H1 (cell line): Measurements from ENCODE around the gene MYH6. TPM values are rescaled to one million over a fixed set of nuclear protein-coding genes. Genes with fewer than 3 reads are reported as not detected.

Experiments used
- CTCF ChIA-PET: fragments of 300-600 bp; sonication (Branson Sonifier 250); formaldehyde crosslinking; loops from one replicate; lab custom pipeline; 2021; ENCODE audit not compliant: partially characterized antibody; lab: Charles Lee
- POLR2A ChIA-PET: fragments of 300-600 bp; sonication (Branson Sonifier 250); formaldehyde crosslinking; loops from one replicate; lab custom pipeline; 2021; ENCODE audit warnings: inconsistent platforms; ENCODE audit not compliant: partially characterized antibody; lab: Charles Lee
- DNase-seq, 2 experiments: peaks; one replicate each; pipeline versions ENCODE4 v3.0.0 to v3.0.0-alpha.2; 2010 to 2022; ENCODE audit warnings: low spot score in 2 of 2, low read depth in 1 of 2, mixed read lengths in 1 of 2
- FAIRE-seq: peaks from 2 replicates; lab custom pipeline; 2011; peaks lifted over from hg19 to GRCh38; lab: Jason Lieb, UNC
- H2AFZ ChIP-seq: 2 replicates; pipeline ENCODE4 v1.8.1; 2012; ENCODE audit warnings: low read length, inconsistent platforms
- H2AK5ac ChIP-seq: 2 replicates; pipeline ENCODE4 v1.6.1; 2013; ENCODE audit warnings: low read depth, low read length
- H2BK120ac ChIP-seq: replicated peaks from 2 replicates; pipeline ENCODE3; 2013; ENCODE audit warnings: low read depth, low read length, inconsistent platforms
- H2BK12ac ChIP-seq: 2 replicates; pipeline ENCODE4 v1.6.1; 2013; ENCODE audit warnings: low read depth, low read length
- H2BK15ac ChIP-seq: 2 replicates; pipeline ENCODE4 v1.6.1; 2013; ENCODE audit warnings: low read length
- H2BK20ac ChIP-seq: 2 replicates; pipeline ENCODE4 v1.6.1; 2013; ENCODE audit warnings: low read length
- H2BK5ac ChIP-seq: 2 replicates; pipeline ENCODE4 v1.6.1; 2013; ENCODE audit warnings: low read depth, low read length
- H3K14ac ChIP-seq: 2 replicates; pipeline ENCODE4 v1.6.1; 2013; ENCODE audit warnings: inconsistent platforms; ENCODE audit not compliant: insufficient read length
- H3K18ac ChIP-seq: 2 replicates; pipeline ENCODE4 v1.6.1; 2013; ENCODE audit warnings: low read length; ENCODE audit errors: extremely low read depth
- H3K23ac ChIP-seq: 2 replicates; pipeline ENCODE4 v1.6.1; 2013; ENCODE audit warnings: inconsistent platforms; ENCODE audit not compliant: insufficient read length
- H3K23me2 ChIP-seq: 2 replicates; pipeline ENCODE4 v1.6.1; 2013; ENCODE audit warnings: low read depth, low read length
- H3K27ac ChIP-seq: 2 replicates; pipeline ENCODE4 v1.6.1; 2011; ENCODE audit warnings: low read depth, low read length, inconsistent platforms
- H3K27me3 ChIP-seq, 4 experiments: replicated peaks in 1 of 4; 1 replicate in 1 of 4; 2 replicates in 3 of 4; pipeline versions ENCODE4 v1.6.1 to v1.8.1; 2011 to 2013; ENCODE audit warnings: low read length in 3 of 4, mild to moderate bottlenecking in 3 of 4, inconsistent platforms in 2 of 4, mixed read lengths in 2 of 4, moderate library complexity in 1 of 4; ENCODE audit not compliant: control insufficient read depth in 3 of 4, insufficient read depth in 3 of 4; ENCODE audit errors: extremely low read depth in 1 of 4
- H3K36me3 ChIP-seq, 4 experiments: 2 replicates each; pipeline versions ENCODE4 v1.6.1 to v1.8.1; 2011 to 2013; ENCODE audit warnings: mild to moderate bottlenecking in 4 of 4, low read length in 3 of 4, moderate library complexity in 2 of 4, control low read depth in 1 of 4, inconsistent platforms in 1 of 4; ENCODE audit not compliant: insufficient read depth in 4 of 4, control insufficient read depth in 2 of 4
- H3K4ac ChIP-seq: replicated peaks from 2 replicates; pipeline ENCODE3; 2013; ENCODE audit warnings: low read length, low read depth, mixed read lengths, inconsistent platforms; ENCODE audit not compliant: insufficient read length
- H3K4me1 ChIP-seq, 4 experiments: replicated peaks in 1 of 4; 1 replicate in 1 of 4; 2 replicates in 3 of 4; pipeline versions ENCODE4 v1.6.1 to v1.8.1; 2011 to 2013; ENCODE audit warnings: low read length in 3 of 4, inconsistent platforms in 2 of 4, mixed read lengths in 1 of 4; ENCODE audit not compliant: insufficient read depth in 4 of 4, control insufficient read depth in 3 of 4
- H3K4me2 ChIP-seq, 2 experiments: 2 replicates each; pipeline versions ENCODE4 v1.6.1 to v1.8.1; 2011 to 2013; ENCODE audit warnings: low read depth in 2 of 2, low read length in 2 of 2, control low read depth in 1 of 2, inconsistent platforms in 1 of 2, mild to moderate bottlenecking in 1 of 2; ENCODE audit not compliant: insufficient read depth in 1 of 2
- H3K4me3 ChIP-seq, 4 experiments: fragments of 200-600, 300-600 bp in 1 of 4; sonication (generic), shearing (Covaris generic), sonication (Bioruptor Twin) in 1 of 4; 2 replicates each; pipeline versions ENCODE4 v1.5.1 to v1.8.1; 2011 to 2016; ENCODE audit warnings: low read length in 4 of 4, low read depth in 3 of 4, control low read depth in 2 of 4, inconsistent platforms in 2 of 4, mild to moderate bottlenecking in 2 of 4, mixed read lengths in 1 of 4, moderate library complexity in 1 of 4; ENCODE audit not compliant: insufficient read depth in 2 of 4; ENCODE audit errors: extremely low read depth in 1 of 4
- H3K56ac ChIP-seq: replicated peaks from 2 replicates; pipeline ENCODE3; 2013; ENCODE audit warnings: low read depth, mild to moderate bottlenecking, mixed read lengths, low read length, inconsistent platforms; ENCODE audit not compliant: insufficient read length
- H3K79me1 ChIP-seq: 2 replicates; pipeline ENCODE4 v1.6.1; 2013; ENCODE audit warnings: low read depth, low read length, control low read depth
- H3K79me2 ChIP-seq, 2 experiments: 2 replicates each; pipeline versions ENCODE4 v1.6.1 to v1.8.1; 2012 to 2013; ENCODE audit warnings: low read length in 2 of 2, mild to moderate bottlenecking in 2 of 2, inconsistent platforms in 1 of 2; ENCODE audit not compliant: insufficient read depth in 2 of 2, control insufficient read depth in 1 of 2
- H3K9ac ChIP-seq, 4 experiments: replicated peaks in 1 of 4; 1 replicate in 1 of 4; 2 replicates in 3 of 4; pipeline versions ENCODE4 v1.6.1 to v1.8.1; 2011 to 2013; ENCODE audit warnings: low read depth in 3 of 4, low read length in 3 of 4, control low read depth in 2 of 4, mild to moderate bottlenecking in 2 of 4, moderate library complexity in 2 of 4, inconsistent platforms in 1 of 4; ENCODE audit errors: extremely low read depth in 1 of 4
- H3K9me3 ChIP-seq, 2 experiments: 2 replicates each; pipeline versions ENCODE4 v1.6.1 to v1.8.1; 2012 to 2013; ENCODE audit warnings: mild to moderate bottlenecking in 2 of 2, moderate library complexity in 2 of 2, control low read depth in 1 of 2, inconsistent platforms in 1 of 2, low read depth in 1 of 2, low read length in 1 of 2, mixed read lengths in 1 of 2; ENCODE audit not compliant: insufficient read depth in 2 of 2
- H4K20me1 ChIP-seq, 2 experiments: replicated peaks in 1 of 2; 2 replicates each; pipeline versions ENCODE3 to v1.8.1; 2011 to 2013; ENCODE audit warnings: inconsistent platforms in 2 of 2, low read length in 2 of 2, mild to moderate bottlenecking in 1 of 2; ENCODE audit not compliant: insufficient read depth in 2 of 2, control insufficient read depth in 1 of 2
- H4K5ac ChIP-seq: 2 replicates; pipeline ENCODE4 v1.6.1; 2013; ENCODE audit warnings: low read length, low read depth, mixed read lengths, inconsistent platforms; ENCODE audit not compliant: insufficient read length
- H4K8ac ChIP-seq: 2 replicates; pipeline ENCODE4 v1.8.0; 2013; ENCODE audit warnings: mild to moderate bottlenecking, moderate library complexity, low read length, inconsistent platforms; ENCODE audit not compliant: insufficient read depth; ENCODE audit errors: extremely low read depth
- H4K91ac ChIP-seq: replicated peaks from 2 replicates; pipeline ENCODE3; 2013; ENCODE audit warnings: low read length, mixed read lengths, inconsistent platforms; ENCODE audit not compliant: insufficient read length
- ASH2L ChIP-seq: fragments of 200-600, 300-600 bp; sonication (generic); IDR thresholded peaks from one replicate; pipeline ENCODE4 v1.7.1; 2017; ENCODE audit warnings: low read length
- WGBS, 2 experiments: shearing (Covaris generic) in 1 of 2; methylation state at CpG; one replicate each; pipeline versions ENCODE4 v1.1.6 to v1.1.7; 2013 to 2015; ENCODE audit warnings: low lambda C conversion rate in 2 of 2, mixed read lengths in 2 of 2, inconsistent platforms in 1 of 2, low coverage in 1 of 2, missing lambda C conversion rate in 1 of 2; ENCODE audit not compliant: insufficient replicate concordance in 2 of 2, insufficient coverage in 1 of 2, insufficient read length in 1 of 2; ENCODE audit errors: extremely low coverage in 1 of 2, missing lambda C conversion rate in 1 of 2; 5-methylcytosine and 5-hydroxymethylcytosine counted together
- polyA plus RNA-seq, 7 experiments: library from polyadenylated mRNA; depleted of rRNA in 3 of 7; stranded (reverse) in 5 of 7; unstranded in 2 of 7; fragments of >200 nt in 5 of 7; fragments of 200-250 nt in 2 of 7; gene quantifications; 1 replicate in 5 of 7; 2 replicates in 1 of 7; 4 replicates in 1 of 7; pipeline versions ENCODE4 v1.2.1 to v1.2.3, GENCODE V29; 2011 to 2013; ENCODE audit warnings: missing spikeins in 2 of 7, mixed read lengths in 2 of 7
- total RNA-seq: library from RNA; stranded (reverse); fragmentation: NEBNext Ultra II Directional; extraction: Animal tissue kit (Norgen Biotek cat#: 25700); gene quantifications from 2 replicates; pipeline ENCODE4 v1.2.1, GENCODE V29; 2021

MYH6 gene
- total and polyA plus RNA-seq, 2 of the 8 experiments (the other 6 are each of a cell fraction or from before 2014, with no cell fraction given), result 0.03 TPM; not detected in 1

DNA sequence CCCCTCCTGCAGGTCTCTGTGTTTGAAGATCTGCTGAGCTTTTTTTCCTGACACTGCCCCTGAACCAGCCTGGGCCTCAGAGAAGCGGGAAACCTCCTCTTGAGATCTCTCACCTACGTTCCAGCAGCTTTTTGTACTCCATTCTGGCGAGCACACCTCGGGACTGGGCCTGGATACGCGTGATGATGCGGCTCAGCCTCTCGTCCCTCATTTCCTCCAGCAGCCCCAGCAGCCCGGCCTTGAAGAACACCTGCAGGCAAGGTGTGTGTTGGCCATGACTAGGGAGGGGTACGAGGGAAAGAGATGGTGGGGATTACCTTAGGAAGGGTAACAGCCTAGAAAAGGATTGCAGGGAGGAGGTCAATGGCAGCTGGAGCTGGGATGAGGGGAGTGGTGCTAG, 17.1 kb upstream of the MYH6 start:
- no peak overlapping the region for H3K4me3 ChIP-seq
- WGBS, 2 experiments, result 88% methylated on average over 10 of the region's 10 CpGs; no CpG with 5 or more reads in 1 of the 2 experiments
- H3K9ac ChIP-seq, result no peak overlapping the region
- H2AFZ ChIP-seq, result no peak overlapping the region
- no peak overlapping the region for H4K91ac ChIP-seq
- DNase-seq (no peak), FAIRE-seq (no peak)
- CTCF ChIA-PET, result interaction anchor here (0.9 to 2.7 kb wide), 7 partner anchors 9 to 103 kb away, joined by 3 to 12 read pairs (median 5); partner anchors contain the start of gene MYH7
- no peak overlapping the region for H3K56ac ChIP-seq
- no peak overlapping the region for H3K4ac ChIP-seq
- no peak overlapping the region for H2BK15ac ChIP-seq
- H4K5ac ChIP-seq, result no peak overlapping the region
- H3K4me2 ChIP-seq, result no peak overlapping the region
- no peak overlapping the region for H3K23ac ChIP-seq
- H3K79me1 ChIP-seq, result peaks cover 1% of the 10 kb centered on the region
- no peak overlapping the region for H2BK5ac ChIP-seq
- no peak overlapping the region for H3K27ac ChIP-seq
- POLR2A ChIA-PET, result interaction anchor here (0.9 kb wide), 1 partner anchor 11 kb away, joined by 3 read pairs; no protein-coding TSS in a partner anchor
- no peak overlapping the region for H2BK120ac ChIP-seq
- H3K27me3 ChIP-seq, result peaks cover 0 to 4% (median under 1%) of the 10 kb centered on the region in 4 experiments; a peak in 2 of 7 replicates
- H2BK20ac ChIP-seq, result no peak overlapping the region; the same call in 1 of the 2 replicates
- H3K79me2 ChIP-seq, result no peaks in the 10 kb centered on the region
- peaks cover 3% of the 10 kb centered on the region; the same call in 1 of the 2 replicates for H3K23me2 ChIP-seq
- H2BK12ac ChIP-seq, result no peak overlapping the region
- H3K36me3 ChIP-seq, result no peaks in the 10 kb centered on the region
- no peak overlapping the region for H4K8ac ChIP-seq
- no peak overlapping the region; the same call in 1 of the 2 replicates for H3K18ac ChIP-seq
- 0 out of 2 replicates have a peak overlapping the region, but pooled peaks have one; percentile 24 for H2AK5ac ChIP-seq
- H3K9me3 ChIP-seq, result no peaks in the 10 kb centered on the region; a peak in 1 of 4 replicates
- H3K4me1 ChIP-seq, result peaks cover 0 to 3% (median 0%) of the 10 kb centered on the region in 4 experiments; a peak in 1 of 7 replicates
- H3K14ac ChIP-seq, result no peak overlapping the region
- no peaks in the 10 kb centered on the region for H4K20me1 ChIP-seq
- no peak for TF ChIP-seq ASH2L
